Left ventricle myocardium inferior (tissue), 1 donor: ENCODE measurements around the gene KCNMB4. TPM values are rescaled to one million over a fixed set of nuclear protein-coding genes. Genes with fewer than 3 reads are reported as not detected.

Source experiments
- DNase-seq: peaks from one replicate; pipeline ENCODE4 v3.0.0-alpha.2; 2020
- H3K27ac ChIP-seq: fragments of 200-600 bp; replicated peaks from 2 replicates; pipeline ENCODE4 v1.8.0; 2021
- H3K27me3 ChIP-seq: fragments of 200-600 bp; 2 replicates; pipeline ENCODE4 v1.8.0; 2021; ENCODE audit warnings: low read depth
- H3K36me3 ChIP-seq: fragments of 200-600 bp; 2 replicates; pipeline ENCODE4 v1.8.0; 2021
- H3K4me1 ChIP-seq: fragments of 200-600 bp; 2 replicates; pipeline ENCODE4 v1.8.0; 2021
- H3K4me3 ChIP-seq: fragments of 200-600 bp; 2 replicates; pipeline ENCODE4 v1.8.0; 2021; ENCODE audit warnings: mild to moderate bottlenecking, moderate library complexity
- H3K9me3 ChIP-seq: fragments of 200-600 bp; replicated peaks from 2 replicates; pipeline ENCODE4 v1.8.0; 2021
- CTCF ChIP-seq: fragments of 200-600 bp; IDR thresholded peaks from 2 replicates; pipeline ENCODE4 v1.8.0; 2021; ENCODE audit warnings: antibody characterized with exemption, mild to moderate bottlenecking, borderline replicate concordance
- intact Hi-C: fragments of 100-400 bp; cut with micrococcal nuclease; formaldehyde crosslinking; loops from one replicate; pipeline ENCODE4 v1.11.0; 2022
- total RNA-seq: library from RNA; stranded (reverse); fragmentation: NEBNext Ultra II Directional; extraction: Animal tissue kit (Norgen Biotek cat#: 25700); gene quantifications from one replicate; pipeline ENCODE4 v1.2.1, GENCODE V29; 2021
- donor health status: DM: no; HTN: yes; CAD: no; lungs with severe emphysema.

Gene KCNMB4
- total RNA-seq, 1 donor from 2014 or later, result 1.4 TPM

DNA sequence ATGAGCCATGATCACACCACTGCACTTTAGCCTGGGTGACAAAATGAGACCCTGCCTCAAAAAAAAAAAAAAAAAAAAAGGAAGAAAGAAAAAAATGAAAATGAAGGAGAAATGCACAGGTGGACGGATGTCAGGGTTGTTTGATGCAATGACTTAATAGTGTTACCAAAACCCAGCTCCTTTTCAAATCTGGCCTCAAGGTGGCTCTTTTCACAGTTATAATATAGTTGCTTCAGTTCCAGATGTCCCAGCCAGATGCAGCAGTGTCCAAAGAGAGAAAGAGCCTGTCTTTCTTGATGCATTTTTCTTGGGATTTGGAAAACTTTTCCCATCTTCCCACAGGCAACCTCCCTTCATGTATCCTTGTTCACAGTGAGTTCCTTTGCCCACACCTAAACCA lies 36.5 kb downstream of the KCNMB4 start:
- no peak for TF ChIP-seq CTCF
- H3K4me3 ChIP-seq, result no peak overlapping the region
- H3K4me1 ChIP-seq, result no peaks in the 10 kb centered on the region
- no peaks in the 10 kb centered on the region for H3K27me3 ChIP-seq
- intact Hi-C loops, result no loop called here
- no peak overlapping the region for H3K27ac ChIP-seq
- H3K36me3 ChIP-seq, result peaks cover 11% of the 10 kb centered on the region
- no peaks in the 10 kb centered on the region for H3K9me3 ChIP-seq
- DNase-seq, result no peak

- Histone ChIP-seq H3K4me1 (no peaks in the 10 kb centered on the region), H3K27me3 (no peaks in the 10 kb centered on the region), H3K9me3 (no peaks in the 10 kb centered on the region), H3K4me3 (no peak overlapping the region), H3K27ac (no peak overlapping the region), H3K36me3 (peaks cover 11% of the 10 kb centered on the region)
- intact Hi-C loops, result no loop called here
- DNase-seq, result no peak
- TF ChIP-seq CTCF, result no peak
These were observed 37.7 kb downstream of the KCNMB4 start for GRCh38 chr12:70403826-70404225.

- Histone ChIP-seq H3K27ac (no peak overlapping the region), H3K27me3 (no peaks in the 10 kb centered on the region), H3K9me3 (no peaks in the 10 kb centered on the region), H3K4me1 (no peaks in the 10 kb centered on the region), H3K4me3 (no peak overlapping the region), H3K36me3 (no peaks in the 10 kb centered on the region)
- intact Hi-C loops, result no loop called here
- no peak for TF ChIP-seq CTCF
- DNase-seq, result no peak
These were observed 42.1 kb downstream of the KCNMB4 start for GRCh38 chr12:70408004-70408790.

DNA sequence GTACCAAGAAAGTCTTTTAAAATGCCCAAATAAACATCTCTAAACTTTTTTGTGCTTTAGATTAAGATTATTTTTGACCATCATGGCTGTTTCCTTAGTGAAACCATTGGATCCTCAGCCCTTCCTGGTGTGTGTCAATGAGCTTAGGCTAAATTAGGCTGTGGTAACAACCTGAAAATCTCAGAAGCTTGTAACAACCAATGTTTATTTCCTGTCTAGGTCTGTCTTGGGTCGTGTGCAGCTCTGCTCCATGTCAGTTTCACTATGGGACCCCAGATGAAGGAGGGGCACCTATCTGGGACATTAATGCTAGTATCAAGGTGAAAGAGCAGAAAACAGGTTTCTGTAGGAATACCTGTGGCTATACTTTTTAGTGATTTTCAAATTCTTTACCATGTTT lies 49.9 kb downstream of the KCNMB4 start:
- no peak for TF ChIP-seq CTCF
- Histone ChIP-seq H3K27ac (no peak overlapping the region), H3K9me3 (peaks cover 4% of the 10 kb centered on the region), H3K36me3 (no peaks in the 10 kb centered on the region), H3K4me1 (no peaks in the 10 kb centered on the region), H3K27me3 (no peaks in the 10 kb centered on the region), H3K4me3 (no peak overlapping the region)
- DNase-seq, result no peak
- intact Hi-C loops, result no loop called here

- Histone ChIP-seq H3K36me3 (no peaks in the 10 kb centered on the region), H3K4me3 (no peak overlapping the region), H3K9me3 (peaks cover 4% of the 10 kb centered on the region), H3K4me1 (no peaks in the 10 kb centered on the region), H3K27me3 (no peaks in the 10 kb centered on the region), H3K27ac (no peak overlapping the region)
- no peak for TF ChIP-seq CTCF
- intact Hi-C loops, result no loop called here
- no peak for DNase-seq
These were observed 51.0 kb downstream of the KCNMB4 start for GRCh38 chr12:70417121-70417520.
